MM.1S (cell line): ENCODE data around the gene ALDH1A3.

Experiments used
- DNase-seq: peaks from one replicate; pipeline ENCODE4 v3.0.0-alpha.2; 2015
- H2AFZ ChIP-seq: fragments of 300-600 bp; sonication (generic); 2 replicates; pipeline ENCODE4 v1.6.0; 2016; ENCODE audit warnings: antibody characterized with exemption, low read length
- H3F3A ChIP-seq: fragments of 300-600 bp; sonication (generic); 2 replicates; pipeline ENCODE4 v1.6.1; 2016; ENCODE audit warnings: mild to moderate bottlenecking, antibody characterized with exemption, low read length, moderate library complexity, mixed read lengths; ENCODE audit not compliant: insufficient read depth
- H3K27ac ChIP-seq: fragments of 300-600 bp; sonication (generic); 2 replicates; pipeline ENCODE4 v1.5.1; 2016; ENCODE audit warnings: mild to moderate bottlenecking, low read length
- H3K27me3 ChIP-seq: fragments of 300-600 bp; sonication (generic); replicated peaks from 2 replicates; pipeline ENCODE4 v1.6.0; 2016; ENCODE audit warnings: low read length; ENCODE audit not compliant: insufficient read depth
- H3K36me3 ChIP-seq: fragments of 300-600 bp; sonication (generic); replicated peaks from 2 replicates; pipeline ENCODE4 v1.6.1; 2016; ENCODE audit warnings: mild to moderate bottlenecking, low read length, mixed read lengths; ENCODE audit not compliant: insufficient read depth
- H3K4me1 ChIP-seq: fragments of 300-600 bp; sonication (generic); 2 replicates; pipeline ENCODE4 v1.6.1; 2016; ENCODE audit warnings: low read length, mixed read lengths
- H3K4me2 ChIP-seq: fragments of 300-600 bp; sonication (generic); 2 replicates; pipeline ENCODE4 v1.6.0; 2016; ENCODE audit warnings: low read depth, low read length
- H3K4me3 ChIP-seq: fragments of 300-600 bp; sonication (generic); 2 replicates; pipeline ENCODE4 v1.5.1; 2016; ENCODE audit warnings: low read length, mixed read lengths
- H3K79me2 ChIP-seq: fragments of 300-600 bp; sonication (generic); 2 replicates; pipeline ENCODE4 v1.6.1; 2016; ENCODE audit warnings: mixed run types, low read length, mixed read lengths
- H3K9ac ChIP-seq: fragments of 300-600 bp; sonication (generic); 2 replicates; pipeline ENCODE4 v1.6.1; 2016; ENCODE audit warnings: low read length, mixed read lengths
- H3K9me2 ChIP-seq: fragments of 300-600 bp; sonication (generic); replicated peaks from 2 replicates; pipeline ENCODE4 v1.6.1; 2016; ENCODE audit warnings: mild to moderate bottlenecking, low read length, mixed read lengths; ENCODE audit not compliant: insufficient read depth
- H3K9me3 ChIP-seq: fragments of 300-600 bp; sonication (generic); replicated peaks from 2 replicates; pipeline ENCODE4 v1.6.1; 2016; ENCODE audit warnings: mild to moderate bottlenecking, low read length, mixed read lengths; ENCODE audit not compliant: insufficient read depth
- H4K20me1 ChIP-seq: fragments of 300-600 bp; sonication (generic); 2 replicates; pipeline ENCODE4 v1.6.1; 2016; ENCODE audit warnings: mild to moderate bottlenecking, low read length, moderate library complexity, mixed read lengths; ENCODE audit not compliant: insufficient read depth
- EZH2 ChIP-seq: fragments of 300-600 bp; sonication (generic); optimal IDR thresholded peaks from 2 replicates; pipeline ENCODE3; 2017; ENCODE audit warnings: low read depth, mild to moderate bottlenecking, antibody characterized with exemption, low read length, mixed read lengths
- EZH2phosphoT487 ChIP-seq: fragments of 300-600 bp; sonication (generic); IDR thresholded peaks from 2 replicates; pipeline ENCODE4 v1.6.1; 2018; ENCODE audit warnings: antibody characterized with exemption, low read length
- TF ChIP-seq, protein P1 (sequence below): fragments of 300-600 bp; sonication (generic); IDR thresholded peaks from 2 replicates; pipeline ENCODE4 v1.5.1; 2016; ENCODE audit warnings: antibody characterized with exemption, low read length, mixed read lengths

The ALDH1A3 gene

DNA sequence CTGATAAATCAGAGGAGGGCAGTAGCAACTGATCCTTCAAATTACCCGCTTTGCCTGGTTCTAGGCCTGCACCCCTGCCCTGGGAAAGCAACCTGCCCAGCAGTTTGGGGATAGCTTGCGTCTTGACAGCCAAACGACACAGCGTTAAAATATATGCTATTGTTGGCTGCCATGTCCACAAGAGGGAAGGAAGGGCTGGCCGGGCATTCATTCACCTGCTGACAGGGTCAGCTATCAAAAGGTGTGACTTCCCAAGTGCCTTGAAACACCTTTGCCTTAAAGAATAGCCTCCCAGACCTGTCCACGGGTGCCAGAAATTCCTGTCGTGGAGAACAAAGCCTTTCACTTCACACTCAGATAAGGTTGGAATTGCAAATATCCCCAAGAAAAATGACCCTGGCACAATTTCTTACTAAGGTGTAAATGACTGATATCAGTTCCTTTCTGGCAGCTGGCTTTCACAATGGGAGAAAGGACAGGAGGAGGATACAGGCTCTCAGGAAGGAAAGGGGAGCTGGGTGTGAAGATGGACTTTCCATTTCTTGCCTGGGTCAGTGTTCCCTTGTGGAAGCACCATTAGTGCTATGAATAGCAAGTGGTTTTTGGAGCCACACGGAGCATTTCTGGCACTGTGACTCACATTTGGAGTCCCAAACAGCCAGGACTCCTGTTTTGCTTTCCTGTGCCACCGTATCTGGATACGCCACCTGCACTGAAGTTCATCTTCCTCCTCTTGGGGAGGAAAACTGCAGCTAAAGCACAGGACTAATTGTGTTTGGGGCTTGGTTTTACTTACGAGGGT, 19.2 kb downstream of the ALDH1A3 start:
- no peaks in the 10 kb centered on the region for H3F3A ChIP-seq
- no peaks in the 10 kb centered on the region for H4K20me1 ChIP-seq
- no peaks in the 10 kb centered on the region for H3K9me3 ChIP-seq
- no peak overlapping the region for H3K9ac ChIP-seq
- TF ChIP-seq EZH2phosphoT487 = no peak
- no peak for TF ChIP-seq EZH2
- TF ChIP-seq, protein P1, sequence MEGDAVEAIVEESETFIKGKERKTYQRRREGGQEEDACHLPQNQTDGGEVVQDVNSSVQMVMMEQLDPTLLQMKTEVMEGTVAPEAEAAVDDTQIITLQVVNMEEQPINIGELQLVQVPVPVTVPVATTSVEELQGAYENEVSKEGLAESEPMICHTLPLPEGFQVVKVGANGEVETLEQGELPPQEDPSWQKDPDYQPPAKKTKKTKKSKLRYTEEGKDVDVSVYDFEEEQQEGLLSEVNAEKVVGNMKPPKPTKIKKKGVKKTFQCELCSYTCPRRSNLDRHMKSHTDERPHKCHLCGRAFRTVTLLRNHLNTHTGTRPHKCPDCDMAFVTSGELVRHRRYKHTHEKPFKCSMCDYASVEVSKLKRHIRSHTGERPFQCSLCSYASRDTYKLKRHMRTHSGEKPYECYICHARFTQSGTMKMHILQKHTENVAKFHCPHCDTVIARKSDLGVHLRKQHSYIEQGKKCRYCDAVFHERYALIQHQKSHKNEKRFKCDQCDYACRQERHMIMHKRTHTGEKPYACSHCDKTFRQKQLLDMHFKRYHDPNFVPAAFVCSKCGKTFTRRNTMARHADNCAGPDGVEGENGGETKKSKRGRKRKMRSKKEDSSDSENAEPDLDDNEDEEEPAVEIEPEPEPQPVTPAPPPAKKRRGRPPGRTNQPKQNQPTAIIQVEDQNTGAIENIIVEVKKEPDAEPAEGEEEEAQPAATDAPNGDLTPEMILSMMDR = no peak
- H3K27me3 ChIP-seq = no peaks in the 10 kb centered on the region
- no peaks in the 10 kb centered on the region for H3K36me3 ChIP-seq
- H2AFZ ChIP-seq = no peak overlapping the region
- no peaks in the 10 kb centered on the region for H3K79me2 ChIP-seq
- no peaks in the 10 kb centered on the region for H3K4me1 ChIP-seq
- H3K4me3 ChIP-seq = no peak overlapping the region
- H3K27ac ChIP-seq = no peak overlapping the region
- no peak for DNase-seq
- H3K4me2 ChIP-seq = no peak overlapping the region
- no peaks in the 10 kb centered on the region for H3K9me2 ChIP-seq

DNA sequence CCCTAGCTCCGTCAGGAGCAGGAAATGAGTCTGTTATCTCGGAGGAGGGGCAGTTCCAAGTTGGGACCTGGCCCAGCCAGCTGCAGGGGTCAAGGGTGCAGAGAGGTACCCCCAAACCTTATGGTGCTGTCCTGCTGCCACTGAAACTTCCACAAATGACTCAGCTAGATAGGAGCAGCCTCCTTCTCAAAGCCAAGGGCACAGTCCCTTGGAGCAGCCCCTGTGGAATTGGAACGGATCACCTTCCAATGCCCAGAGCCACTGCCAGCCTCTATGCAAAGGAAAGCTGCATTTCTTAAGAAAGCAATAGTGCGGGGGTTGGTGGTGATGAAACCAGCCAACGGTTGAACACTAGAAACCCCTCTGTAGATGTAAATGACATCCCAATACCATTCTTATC, 20.0 kb downstream of the ALDH1A3 start:
- Histone ChIP-seq H4K20me1 (no peaks in the 10 kb centered on the region), H3K4me3 (no peak overlapping the region), H3K4me1 (no peaks in the 10 kb centered on the region), H3K27me3 (no peaks in the 10 kb centered on the region), H3K36me3 (no peaks in the 10 kb centered on the region), H3K9me3 (no peaks in the 10 kb centered on the region), H3K79me2 (no peaks in the 10 kb centered on the region), H3K27ac (no peak overlapping the region), H3K9me2 (no peaks in the 10 kb centered on the region), H3K4me2 (no peak overlapping the region), H3F3A (no peaks in the 10 kb centered on the region), H2AFZ (no peak overlapping the region), H3K9ac (no peak overlapping the region)
- no peak for DNase-seq
- TF ChIP-seq, protein P1 = no peak
- TF ChIP-seq EZH2phosphoT487 (no peak), EZH2 (no peak)

DNA sequence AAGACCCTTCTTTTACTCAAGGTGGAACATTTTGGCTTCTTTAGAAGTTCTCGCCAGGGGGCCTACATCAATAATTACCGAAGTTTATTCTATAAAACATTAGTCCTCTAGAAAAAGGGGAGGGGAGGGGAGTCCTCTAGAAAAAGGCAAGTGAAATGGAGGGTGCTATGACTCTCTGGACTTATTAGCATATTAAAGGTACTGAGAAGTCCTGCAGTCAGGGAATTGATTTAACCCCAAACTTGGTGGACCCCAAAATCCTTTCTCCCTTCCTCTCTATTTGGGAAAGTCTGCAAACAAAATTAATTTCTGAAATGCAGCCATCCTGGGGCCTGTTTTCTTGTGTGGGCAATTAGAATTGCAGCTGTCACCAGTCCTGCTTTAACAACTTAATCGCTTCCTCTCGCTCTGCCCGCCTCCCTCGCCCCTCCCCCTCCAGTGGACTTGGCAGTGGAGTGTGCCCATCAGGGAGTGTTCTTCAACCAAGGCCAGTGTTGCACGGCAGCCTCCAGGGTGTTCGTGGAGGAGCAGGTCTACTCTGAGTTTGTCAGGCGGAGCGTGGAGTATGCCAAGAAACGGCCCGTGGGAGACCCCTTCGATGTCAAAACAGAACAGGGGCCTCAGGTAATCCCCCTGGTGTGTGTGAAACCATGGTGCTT, 20.6 kb downstream of the ALDH1A3 start:
- no peak overlapping the region for H3K9ac ChIP-seq
- no peaks in the 10 kb centered on the region for H3K36me3 ChIP-seq
- H3K27ac ChIP-seq = no peak overlapping the region
- H3F3A ChIP-seq = no peaks in the 10 kb centered on the region
- H3K79me2 ChIP-seq = no peaks in the 10 kb centered on the region
- H4K20me1 ChIP-seq = no peaks in the 10 kb centered on the region
- H2AFZ ChIP-seq = no peak overlapping the region
- TF ChIP-seq, protein P1 = no peak
- TF ChIP-seq EZH2 (no peak), EZH2phosphoT487 (no peak)
- no peaks in the 10 kb centered on the region for H3K27me3 ChIP-seq
- H3K9me3 ChIP-seq = no peaks in the 10 kb centered on the region
- H3K4me1 ChIP-seq = no peaks in the 10 kb centered on the region
- no peak for DNase-seq
- H3K4me3 ChIP-seq = no peak overlapping the region
- no peak overlapping the region for H3K4me2 ChIP-seq
- no peaks in the 10 kb centered on the region for H3K9me2 ChIP-seq
